OCI-LY1 (cell line): ENCODE results near the gene PTCH1.
A peak's percentile ranks its signal among the peaks of the same experiment; 100 is the strongest.

ENCODE experiments used
- H2AFZ ChIP-seq: fragments of 200-600 bp; sonication (generic), shearing (Covaris generic); 2 replicates; pipeline ENCODE4 v1.6.0; 2014; ENCODE audit warnings: antibody characterized with exemption, mild to moderate bottlenecking, low read length
- H3F3A ChIP-seq: fragments of 200-600 bp; sonication (generic), shearing (Covaris generic); 2 replicates; pipeline ENCODE4 v1.6.0; 2014; ENCODE audit warnings: mild to moderate bottlenecking, antibody characterized with exemption, low read length, moderate library complexity; ENCODE audit not compliant: insufficient read depth
- H3K27ac ChIP-seq: fragments of 200-600 bp; sonication (generic); 2 replicates; pipeline ENCODE4 v1.5.1; 2014; ENCODE audit warnings: low read length, mixed run types, mild to moderate bottlenecking, low read depth; ENCODE audit not compliant: poor library complexity, severe bottlenecking
- H3K27me3 ChIP-seq: fragments of 200-600 bp; sonication (generic); 2 replicates; pipeline ENCODE4 v1.6.0; 2014; ENCODE audit warnings: antibody characterized with exemption, mild to moderate bottlenecking, low read length, moderate library complexity; ENCODE audit not compliant: insufficient read depth
- H3K36me3 ChIP-seq: fragments of 200-600 bp; sonication (generic); 2 replicates; pipeline ENCODE4 v1.6.1; 2014; ENCODE audit warnings: mild to moderate bottlenecking, antibody characterized with exemption, low read length, moderate library complexity, mixed read lengths; ENCODE audit not compliant: insufficient read depth
- H3K4me1 ChIP-seq: fragments of 200-600 bp; sonication (generic); 2 replicates; pipeline ENCODE4 v1.5.1; 2014; ENCODE audit warnings: mild to moderate bottlenecking, low read length, moderate library complexity; ENCODE audit not compliant: insufficient read depth, severe bottlenecking
- H3K4me2 ChIP-seq: fragments of 200-600 bp; sonication (generic), shearing (Covaris generic); 2 replicates; pipeline ENCODE4 v1.6.1; 2014; ENCODE audit warnings: low read length
- H3K4me3 ChIP-seq: fragments of 200-600 bp; sonication (generic); 2 replicates; pipeline ENCODE4 v1.5.1; 2014; ENCODE audit warnings: low read length, low read depth, mild to moderate bottlenecking, mixed read lengths; ENCODE audit not compliant: poor library complexity, severe bottlenecking
- H3K79me2 ChIP-seq: fragments of 200-600 bp; shearing (Covaris generic); 2 replicates; pipeline ENCODE4 v1.6.1; 2016; ENCODE audit warnings: mixed run types, low read length, mixed read lengths; ENCODE audit not compliant: insufficient read depth
- H3K9ac ChIP-seq: fragments of 200-600 bp; sonication (generic), shearing (Covaris generic); 2 replicates; pipeline ENCODE4 v1.6.1; 2014; ENCODE audit warnings: mild to moderate bottlenecking, low read length, mixed read lengths
- H3K9me2 ChIP-seq: fragments of 200-600 bp; sonication (generic), shearing (Covaris generic); 2 replicates; pipeline ENCODE4 v1.6.1; 2014; ENCODE audit warnings: low read depth, mild to moderate bottlenecking, low read length, mixed read lengths
- H3K9me3 ChIP-seq: fragments of 200-600 bp; shearing (Covaris generic); 2 replicates; pipeline ENCODE4 v1.6.1; 2014; ENCODE audit warnings: low read length, mixed read lengths
- H4K20me1 ChIP-seq: fragments of 200-600 bp; sonication (generic), shearing (Covaris generic); 2 replicates; pipeline ENCODE4 v1.6.0; 2016; ENCODE audit warnings: mild to moderate bottlenecking, low read length; ENCODE audit not compliant: insufficient read depth
- EZH2 ChIP-seq: fragments of 200-600 bp; sonication (generic), shearing (Covaris generic); IDR thresholded peaks from 2 replicates; pipeline ENCODE4 v1.8.0; 2017; ENCODE audit warnings: borderline replicate concordance, mixed run types, mild to moderate bottlenecking, antibody characterized with exemption, low read length, moderate library complexity, mixed read lengths
- TF ChIP-seq, protein P1 (sequence below): fragments of 200-600 bp; sonication (generic), shearing (Covaris generic); IDR thresholded peaks from 2 replicates; pipeline ENCODE4 v1.5.1; 2017; ENCODE audit warnings: mild to moderate bottlenecking, antibody characterized with exemption, low read length, moderate library complexity, mixed read lengths

Gene PTCH1

GRCh38 chr9:95429948-95430620 is 86.7 kb downstream of the PTCH1 start:
- no peaks in the 10 kb centered on the region for H3F3A ChIP-seq
- H3K9me3 ChIP-seq: peaks cover 8% of the 10 kb centered on the region
- no peak overlapping the region for H3K9ac ChIP-seq
- no peaks in the 10 kb centered on the region; the same call in 1 of the 2 replicates for H3K36me3 ChIP-seq
- TF ChIP-seq, protein P1, sequence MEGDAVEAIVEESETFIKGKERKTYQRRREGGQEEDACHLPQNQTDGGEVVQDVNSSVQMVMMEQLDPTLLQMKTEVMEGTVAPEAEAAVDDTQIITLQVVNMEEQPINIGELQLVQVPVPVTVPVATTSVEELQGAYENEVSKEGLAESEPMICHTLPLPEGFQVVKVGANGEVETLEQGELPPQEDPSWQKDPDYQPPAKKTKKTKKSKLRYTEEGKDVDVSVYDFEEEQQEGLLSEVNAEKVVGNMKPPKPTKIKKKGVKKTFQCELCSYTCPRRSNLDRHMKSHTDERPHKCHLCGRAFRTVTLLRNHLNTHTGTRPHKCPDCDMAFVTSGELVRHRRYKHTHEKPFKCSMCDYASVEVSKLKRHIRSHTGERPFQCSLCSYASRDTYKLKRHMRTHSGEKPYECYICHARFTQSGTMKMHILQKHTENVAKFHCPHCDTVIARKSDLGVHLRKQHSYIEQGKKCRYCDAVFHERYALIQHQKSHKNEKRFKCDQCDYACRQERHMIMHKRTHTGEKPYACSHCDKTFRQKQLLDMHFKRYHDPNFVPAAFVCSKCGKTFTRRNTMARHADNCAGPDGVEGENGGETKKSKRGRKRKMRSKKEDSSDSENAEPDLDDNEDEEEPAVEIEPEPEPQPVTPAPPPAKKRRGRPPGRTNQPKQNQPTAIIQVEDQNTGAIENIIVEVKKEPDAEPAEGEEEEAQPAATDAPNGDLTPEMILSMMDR: no peak
- TF ChIP-seq EZH2: no peak
- peaks cover 30% of the 10 kb centered on the region for H3K4me1 ChIP-seq
- no peak overlapping the region for H3K4me3 ChIP-seq
- H4K20me1 ChIP-seq: no peaks in the 10 kb centered on the region
- H3K27me3 ChIP-seq: no peaks in the 10 kb centered on the region
- H3K27ac ChIP-seq: no peak overlapping the region
- no peak overlapping the region for H2AFZ ChIP-seq
- no peaks in the 10 kb centered on the region for H3K9me2 ChIP-seq
- no peak overlapping the region for H3K4me2 ChIP-seq
- no peaks in the 10 kb centered on the region for H3K79me2 ChIP-seq

DNA sequence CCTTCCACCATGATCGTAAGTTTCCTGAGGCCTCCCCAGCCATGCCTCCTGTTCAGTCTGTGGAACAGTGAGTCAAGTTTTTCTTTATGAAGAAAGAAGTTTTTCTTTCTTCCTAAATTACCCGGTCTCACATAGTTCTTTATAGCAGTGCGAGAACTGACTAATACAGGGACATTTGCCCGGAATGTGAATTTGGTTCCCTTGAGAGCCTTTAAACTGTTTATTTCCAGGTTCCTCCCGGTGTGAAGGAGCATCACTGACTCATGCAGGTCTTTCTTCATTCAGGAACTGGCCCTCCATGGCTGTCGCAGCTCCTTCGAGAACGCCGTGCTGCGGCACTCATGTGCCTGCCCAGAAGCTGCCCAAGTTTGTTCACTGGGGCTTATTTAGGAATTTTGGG is 87.7 kb downstream of the PTCH1 start:
- Histone ChIP-seq H3K4me1 (peaks cover 20% of the 10 kb centered on the region), H2AFZ (no peak overlapping the region), H3K27ac (no peak overlapping the region), H3K4me3 (no peak overlapping the region), H4K20me1 (no peaks in the 10 kb centered on the region), H3K27me3 (no peaks in the 10 kb centered on the region), H3K36me3 (no peaks in the 10 kb centered on the region; the same call in 1 of the 2 replicates), H3F3A (no peaks in the 10 kb centered on the region; the same call in 1 of the 2 replicates), H3K79me2 (no peaks in the 10 kb centered on the region), H3K9me3 (peaks cover 12% of the 10 kb centered on the region), H3K9me2 (no peaks in the 10 kb centered on the region), H3K4me2 (no peak overlapping the region), H3K9ac (no peak overlapping the region)
- TF ChIP-seq, protein P1: no peak
- no peak for TF ChIP-seq EZH2

GRCh38 chr9:95425910-95426551 is 90.7 kb downstream of the PTCH1 start:
- Histone ChIP-seq H3K9me2 (no peaks in the 10 kb centered on the region), H3K79me2 (no peaks in the 10 kb centered on the region), H3K27me3 (no peaks in the 10 kb centered on the region), H3K27ac (peak overlapping the region; percentile 84), H3K4me1 (peaks cover 18% of the 10 kb centered on the region), H3K4me2 (peak overlapping the region; percentile 72), H2AFZ (no peak overlapping the region; the same call in 1 of the 2 replicates), H4K20me1 (no peaks in the 10 kb centered on the region), H3K9me3 (peaks cover 18% of the 10 kb centered on the region), H3K36me3 (peaks cover 25% of the 10 kb centered on the region), H3F3A (no peaks in the 10 kb centered on the region; the same call in 1 of the 2 replicates), H3K9ac (peak overlapping the region; percentile 85), H3K4me3 (peak overlapping the region; percentile 71)
- no peak for TF ChIP-seq EZH2
- TF ChIP-seq, protein P1: no peak
